ENCODE measurements around the gene PRRC1. TPM values are rescaled to one million over a fixed set of nuclear protein-coding genes. Genes with fewer than 3 reads are reported as not detected.

The PRRC1 gene
- polyA plus RNA-seq, 1 donor from 2014 or later, result 36.3 TPM

GRCh38 chr5:127492854-127493738, 24.3 kb upstream of the PRRC1 start:
- TF ChIP-seq SMC3 (conservative IDR thresholded peaks at IDR 0.05; ENCODE audit: poor library complexity), result peak; percentile 94
- TF ChIP-seq RAD21 (conservative IDR thresholded peaks at IDR 0.05), result peak; percentile 89
- no peak for TF ChIP-seq REST (IDR thresholded peaks at IDR 0.05; ENCODE audit: borderline replicate concordance)
- TF ChIP-seq CTCF (IDR thresholded peaks at IDR 0.05; ENCODE audit: poor library complexity, severe bottlenecking), result peak; percentile 99
- no peak for TF ChIP-seq MXI1 (conservative IDR thresholded peaks at IDR 0.05; ENCODE audit: poor library complexity, severe bottlenecking)
- Histone ChIP-seq H3K27me3 (ENCODE audit: insufficient read depth, low read depth, low read length) (no peaks in the 10 kb centered on the region), H3K79me2 (replicated peaks; ENCODE audit: insufficient read depth, low read length) (no peaks in the 10 kb centered on the region), H3K4me2 (ENCODE audit: low read length) (no peak overlapping the region), H3F3A (ENCODE audit: insufficient read depth, low read length, poor library complexity, severe bottlenecking) (no peaks in the 10 kb centered on the region), H2AFZ (ENCODE audit: low read depth, low read length) (no peak overlapping the region), H3K27ac (ENCODE audit: low read length) (no peak overlapping the region), H3K4me3 (ENCODE audit: low read length) (no peak overlapping the region), H3K36me3 (ENCODE audit: insufficient read depth, low read length) (no peaks in the 10 kb centered on the region), H3K9me2 (ENCODE audit: insufficient read depth, low read length) (no peaks in the 10 kb centered on the region), H3K9ac (ENCODE audit: low read length) (no peak overlapping the region), H3K9me3 (ENCODE audit: low read length) (no peaks in the 10 kb centered on the region), H4K20me1 (ENCODE audit: insufficient read depth) (no peaks in the 10 kb centered on the region)

GRCh38 chr5:127498548-127498947, 18.9 kb upstream of the PRRC1 start:
- no peaks in the 10 kb centered on the region for H3K9me3 ChIP-seq (ENCODE audit: low read length)

More at GRCh38 chr5:127498548-127498947, 18.9 kb upstream of the PRRC1 start:
- Histone ChIP-seq H3K27me3 (ENCODE audit: insufficient read depth, low read depth, low read length) (no peaks in the 10 kb centered on the region), H3K27ac (ENCODE audit: low read length) (peak overlapping the region; percentile 7), H3K36me3 (ENCODE audit: insufficient read depth, low read length) (no peaks in the 10 kb centered on the region), H3F3A (ENCODE audit: insufficient read depth, low read length, poor library complexity, severe bottlenecking) (no peaks in the 10 kb centered on the region), H4K20me1 (ENCODE audit: insufficient read depth) (no peaks in the 10 kb centered on the region), H3K9me2 (ENCODE audit: insufficient read depth, low read length) (no peaks in the 10 kb centered on the region), H3K9ac (ENCODE audit: low read length) (no peak overlapping the region), H3K4me2 (ENCODE audit: low read length) (no peak overlapping the region), H3K4me3 (ENCODE audit: low read length) (no peak overlapping the region), H2AFZ (ENCODE audit: low read depth, low read length) (no peak overlapping the region), H3K79me2 (replicated peaks; ENCODE audit: insufficient read depth, low read length) (no peaks in the 10 kb centered on the region)
- TF ChIP-seq EP300 (conservative IDR thresholded peaks at IDR 0.05; ENCODE audit: poor library complexity, severe bottlenecking) (peak; percentile 92), SMC3 (conservative IDR thresholded peaks at IDR 0.05; ENCODE audit: poor library complexity) (no peak), MXI1 (conservative IDR thresholded peaks at IDR 0.05; ENCODE audit: poor library complexity, severe bottlenecking) (no peak), POLR2AphosphoS5 (IDR thresholded peaks at IDR 0.05) (peak; percentile 76), CTCF (IDR thresholded peaks at IDR 0.05; ENCODE audit: poor library complexity, severe bottlenecking) (no peak), TAF1 (IDR thresholded peaks at IDR 0.05; ENCODE audit: low read depth) (no peak), RAD21 (conservative IDR thresholded peaks at IDR 0.05) (no peak), REST (IDR thresholded peaks at IDR 0.05; ENCODE audit: borderline replicate concordance) (peak; percentile 70)
